ENCODE data around the gene DUSP3. TPM values are rescaled to one million over a fixed set of nuclear protein-coding genes. Genes with fewer than 3 reads are reported as not detected.

Gene DUSP3
- total RNA-seq, 1 experiment from 2014 or later = 38.4 TPM

DNA sequence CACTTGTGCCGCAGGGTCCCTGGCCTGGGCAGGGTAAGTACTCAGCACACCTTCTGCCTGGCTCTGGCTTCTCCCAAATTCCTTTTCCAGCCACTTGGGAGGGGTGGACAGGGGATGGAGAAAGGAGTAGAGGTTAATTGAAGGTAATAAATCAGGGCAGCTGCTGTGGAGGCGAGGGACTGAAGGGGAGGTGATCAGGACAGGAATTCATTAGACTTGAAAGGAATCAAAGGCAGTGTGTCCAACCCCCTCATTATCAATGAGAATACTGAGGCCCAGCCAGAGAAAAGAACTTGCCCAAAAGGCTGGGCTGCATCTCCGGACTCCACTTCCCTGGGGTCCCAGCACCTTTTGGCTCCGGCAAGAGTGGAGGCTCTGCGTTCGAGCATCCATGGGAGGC lies 22.6 kb downstream of the DUSP3 start:
- H3F3A ChIP-seq (ENCODE audit: insufficient read depth, low read depth) = peaks cover 23% of the 10 kb centered on the region; the same call in 1 of the 2 replicates
- no peak overlapping the region for H3K4me2 ChIP-seq
- H3K4me1 ChIP-seq (replicated peaks; ENCODE audit: insufficient read depth) = peaks cover 31% of the 10 kb centered on the region
- H4K20me1 ChIP-seq (ENCODE audit: insufficient read depth) = no peaks in the 10 kb centered on the region
- H3K36me3 ChIP-seq (ENCODE audit: low read depth) = no peaks in the 10 kb centered on the region
- H2AFZ ChIP-seq = no peak overlapping the region
- H3K27me3 ChIP-seq (ENCODE audit: insufficient read depth, low read depth) = no peaks in the 10 kb centered on the region
- BruUV-seq (replicated peaks) = no TSS peak
- H3K4me3 ChIP-seq = no peak overlapping the region
- no peak for TF ChIP-seq EZH2 (IDR thresholded peaks at IDR 0.05; ENCODE audit: low read depth)
- TF ChIP-seq, protein P1, sequence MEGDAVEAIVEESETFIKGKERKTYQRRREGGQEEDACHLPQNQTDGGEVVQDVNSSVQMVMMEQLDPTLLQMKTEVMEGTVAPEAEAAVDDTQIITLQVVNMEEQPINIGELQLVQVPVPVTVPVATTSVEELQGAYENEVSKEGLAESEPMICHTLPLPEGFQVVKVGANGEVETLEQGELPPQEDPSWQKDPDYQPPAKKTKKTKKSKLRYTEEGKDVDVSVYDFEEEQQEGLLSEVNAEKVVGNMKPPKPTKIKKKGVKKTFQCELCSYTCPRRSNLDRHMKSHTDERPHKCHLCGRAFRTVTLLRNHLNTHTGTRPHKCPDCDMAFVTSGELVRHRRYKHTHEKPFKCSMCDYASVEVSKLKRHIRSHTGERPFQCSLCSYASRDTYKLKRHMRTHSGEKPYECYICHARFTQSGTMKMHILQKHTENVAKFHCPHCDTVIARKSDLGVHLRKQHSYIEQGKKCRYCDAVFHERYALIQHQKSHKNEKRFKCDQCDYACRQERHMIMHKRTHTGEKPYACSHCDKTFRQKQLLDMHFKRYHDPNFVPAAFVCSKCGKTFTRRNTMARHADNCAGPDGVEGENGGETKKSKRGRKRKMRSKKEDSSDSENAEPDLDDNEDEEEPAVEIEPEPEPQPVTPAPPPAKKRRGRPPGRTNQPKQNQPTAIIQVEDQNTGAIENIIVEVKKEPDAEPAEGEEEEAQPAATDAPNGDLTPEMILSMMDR (conservative IDR thresholded peaks at IDR 0.05) = no peak
- DNase-seq = no peak
- H3K27ac ChIP-seq = no peak overlapping the region
- no peaks in the 10 kb centered on the region for H3K79me2 ChIP-seq (ENCODE audit: low read depth)
- intact Hi-C loops (cut with micrococcal nuclease; ENCODE audit: unreplicated experiment) = no loop called here
- no peaks in the 10 kb centered on the region for H3K9me2 ChIP-seq (ENCODE audit: insufficient read depth)
- CTCF ChIA-PET = no interaction called here
- POLR2A ChIA-PET (ENCODE audit: unreplicated experiment) = interaction anchor here (0.6 kb wide), 1 partner anchor 62 kb away, joined by 4 read pairs; no protein-coding TSS in a partner anchor
- H3K9me3 ChIP-seq (ENCODE audit: insufficient read depth, low read depth) = no peaks in the 10 kb centered on the region

DNA sequence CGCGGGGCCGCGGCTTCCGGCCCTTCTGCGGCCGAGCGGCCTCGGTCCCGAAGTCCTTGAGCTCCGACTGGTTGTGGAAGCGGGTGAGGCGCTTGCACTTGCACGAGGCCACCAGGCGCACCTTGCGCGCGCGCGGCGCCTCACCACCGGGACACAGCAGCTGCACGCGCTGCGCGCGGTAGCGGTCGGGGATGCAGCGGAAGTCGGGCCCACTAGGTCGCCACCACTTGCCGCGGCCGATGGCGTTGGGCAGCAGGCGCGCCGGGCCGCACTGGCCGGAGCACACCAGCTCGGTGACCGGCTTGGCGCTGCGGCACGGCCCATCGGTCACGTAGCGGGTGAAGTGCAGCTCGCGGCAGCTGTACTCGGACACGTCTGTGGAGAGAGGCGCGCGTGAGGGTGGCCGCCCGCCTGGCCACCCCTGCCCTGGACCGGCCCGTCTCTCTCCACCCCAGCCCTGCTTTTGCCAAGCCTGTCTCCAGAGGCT lies 23.3 kb downstream of the DUSP3 start:
- no peaks in the 10 kb centered on the region for H3K9me2 ChIP-seq (ENCODE audit: insufficient read depth)
- DNase-seq = no peak
- no peak overlapping the region for H3K27ac ChIP-seq
- CTCF ChIA-PET = no interaction called here
- no peaks in the 10 kb centered on the region for H4K20me1 ChIP-seq (ENCODE audit: insufficient read depth)
- H3K79me2 ChIP-seq (ENCODE audit: low read depth) = no peaks in the 10 kb centered on the region
- H3F3A ChIP-seq (ENCODE audit: insufficient read depth, low read depth) = peaks cover 26% of the 10 kb centered on the region; the same call in 1 of the 2 replicates
- no peak for TF ChIP-seq EZH2 (IDR thresholded peaks at IDR 0.05; ENCODE audit: low read depth)
- TF ChIP-seq, protein P1 (conservative IDR thresholded peaks at IDR 0.05) = no peak
- H3K4me3 ChIP-seq = no peak overlapping the region
- no peaks in the 10 kb centered on the region for H3K27me3 ChIP-seq (ENCODE audit: insufficient read depth, low read depth)
- H3K4me2 ChIP-seq = no peak overlapping the region
- no peak overlapping the region for H2AFZ ChIP-seq
- POLR2A ChIA-PET (ENCODE audit: unreplicated experiment) = no interaction called here
- H3K36me3 ChIP-seq (ENCODE audit: low read depth) = no peaks in the 10 kb centered on the region
- no TSS peak for BruUV-seq (replicated peaks)
- intact Hi-C loops (cut with micrococcal nuclease; ENCODE audit: unreplicated experiment) = no loop called here
- H3K4me1 ChIP-seq (replicated peaks; ENCODE audit: insufficient read depth) = peaks cover 37% of the 10 kb centered on the region
- no peaks in the 10 kb centered on the region for H3K9me3 ChIP-seq (ENCODE audit: insufficient read depth, low read depth)

DNA sequence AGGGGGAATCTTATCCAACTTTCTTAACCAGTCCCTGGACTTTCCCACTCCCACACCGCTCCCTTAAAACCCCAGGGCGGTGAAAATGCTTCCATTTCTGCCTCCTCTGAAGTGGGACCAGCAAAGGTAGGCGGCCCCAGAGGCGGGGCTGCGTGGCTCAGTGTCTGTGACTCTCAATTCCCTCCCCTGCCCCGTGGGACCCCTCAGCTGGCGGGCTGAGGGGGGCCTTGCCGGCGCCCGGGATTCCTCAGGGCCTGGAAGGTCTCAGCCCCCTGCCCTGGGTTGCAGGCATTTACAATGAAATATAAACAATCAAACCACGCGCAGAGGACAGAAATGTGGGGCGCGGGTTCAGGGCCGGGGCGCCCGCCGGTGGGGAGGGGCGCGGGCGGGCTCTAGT lies 23.8 kb downstream of the DUSP3 start:
- H3K9me2 ChIP-seq (ENCODE audit: insufficient read depth) = no peaks in the 10 kb centered on the region
- intact Hi-C loops (cut with micrococcal nuclease; ENCODE audit: unreplicated experiment) = no loop called here
- no TSS peak for BruUV-seq (replicated peaks)
- no peak overlapping the region for H3K4me3 ChIP-seq
- TF ChIP-seq EZH2 (IDR thresholded peaks at IDR 0.05; ENCODE audit: low read depth) = no peak
- TF ChIP-seq, protein P1 (conservative IDR thresholded peaks at IDR 0.05) = no peak
- H3K9me3 ChIP-seq (ENCODE audit: insufficient read depth, low read depth) = no peaks in the 10 kb centered on the region
- CTCF ChIA-PET = no interaction called here
- POLR2A ChIA-PET (ENCODE audit: unreplicated experiment) = no interaction called here
- no peaks in the 10 kb centered on the region for H4K20me1 ChIP-seq (ENCODE audit: insufficient read depth)
- peaks cover 29% of the 10 kb centered on the region; the same call in 1 of the 2 replicates for H3F3A ChIP-seq (ENCODE audit: insufficient read depth, low read depth)
- H3K4me2 ChIP-seq = no peak overlapping the region
- no peaks in the 10 kb centered on the region for H3K79me2 ChIP-seq (ENCODE audit: low read depth)
- DNase-seq = no peak
- H3K27ac ChIP-seq = no peak overlapping the region
- no peaks in the 10 kb centered on the region for H3K27me3 ChIP-seq (ENCODE audit: insufficient read depth, low read depth)
- H3K4me1 ChIP-seq (replicated peaks; ENCODE audit: insufficient read depth) = peaks cover 39% of the 10 kb centered on the region
- no peak overlapping the region for H2AFZ ChIP-seq
- no peaks in the 10 kb centered on the region for H3K36me3 ChIP-seq (ENCODE audit: low read depth)

All from PC-9 (cell line).